Measurements from ENCODE around the gene WWTR1.

Gene WWTR1

GRCh38 chr3:149470381-149470780 lies 187.4 kb downstream of the WWTR1 start:
- no peak for DNase-seq (ENCODE audit: low spot score)

- DNase-seq (ENCODE audit: low spot score): no peak
These were observed 189.2 kb downstream of the WWTR1 start for GRCh38 chr3:149468504-149469212.
